Activated CD4-positive, alpha-beta T cell treated with anti-CD3 and anti-CD28 coated beads, Interleukin-10, Interleukin-2, amounts not matched to agents 100 ng/mL and 50 ng/mL, durations not matched to agents 16 hours and 8 hours (primary cell): ENCODE results near the gene HOXC6.

Experiments used
- DNase-seq: peaks from one replicate; pipeline ENCODE4 v3.0.0-alpha.2; 2020

HOXC6 gene

GRCh38 chr12:54002915-54003389 is 25.3 kb upstream of the HOXC6 start:
- DNase-seq, result no peak

GRCh38 chr12:54003625-54004024 is 24.6 kb upstream of the HOXC6 start:
- no peak for DNase-seq

DNA sequence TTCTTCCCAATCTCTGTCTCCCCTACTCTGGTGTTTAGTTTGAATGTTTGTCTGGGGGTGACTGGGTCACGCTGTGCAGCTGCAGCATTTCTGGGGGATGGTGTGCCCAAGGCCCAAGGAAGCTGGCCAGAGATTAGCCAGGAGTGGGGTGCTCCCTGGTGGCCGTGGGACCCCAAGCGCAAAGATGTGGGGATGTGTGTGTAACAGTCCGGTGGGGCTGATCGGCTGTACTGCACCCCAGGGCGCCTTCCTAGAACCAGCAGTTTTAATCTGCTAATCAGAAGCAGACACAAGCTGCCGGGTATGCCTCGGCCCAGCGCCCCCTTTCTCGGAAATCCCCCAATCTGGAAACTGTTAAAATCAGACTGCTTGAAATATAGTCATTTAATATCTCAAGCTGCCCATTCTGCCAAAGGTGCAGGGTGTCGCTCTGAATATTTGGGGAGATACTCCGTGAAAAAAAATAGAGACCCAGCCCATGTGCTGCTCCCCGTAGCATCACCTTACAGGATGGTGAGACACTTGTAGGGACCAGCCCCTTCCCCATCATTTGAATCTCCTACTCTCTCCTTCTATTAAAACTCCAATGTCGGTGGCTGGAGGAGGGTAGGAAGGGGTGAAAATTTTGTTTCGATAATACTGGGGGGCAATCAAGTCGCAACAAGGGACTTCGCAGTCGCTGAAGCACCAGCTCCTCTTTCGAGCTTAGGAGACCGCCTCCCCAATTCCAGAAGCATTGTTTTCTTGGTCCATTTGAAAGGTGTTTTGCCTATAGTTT is 24.0 kb upstream of the HOXC6 start:
- DNase-seq, result no peak

GRCh38 chr12:54004841-54005530 is 23.3 kb upstream of the HOXC6 start:
- DNase-seq, result no peak

DNA sequence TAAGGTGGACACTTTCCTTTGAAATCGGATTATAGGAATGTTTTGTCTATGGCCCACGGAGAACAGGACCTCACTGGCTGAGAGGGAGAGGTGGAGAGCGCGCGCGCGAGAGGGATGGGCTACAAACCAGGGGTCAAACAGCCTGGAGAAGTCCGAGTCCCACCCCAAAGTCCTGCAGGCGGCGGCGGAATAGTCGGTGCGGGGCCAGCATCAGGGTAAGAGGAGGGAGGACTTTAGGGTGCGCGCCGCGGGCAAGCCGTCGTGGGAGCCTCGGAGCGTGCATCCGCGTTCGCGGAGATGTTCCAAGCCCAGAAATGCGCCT is 22.7 kb upstream of the HOXC6 start:
- DNase-seq, result no peak

DNA sequence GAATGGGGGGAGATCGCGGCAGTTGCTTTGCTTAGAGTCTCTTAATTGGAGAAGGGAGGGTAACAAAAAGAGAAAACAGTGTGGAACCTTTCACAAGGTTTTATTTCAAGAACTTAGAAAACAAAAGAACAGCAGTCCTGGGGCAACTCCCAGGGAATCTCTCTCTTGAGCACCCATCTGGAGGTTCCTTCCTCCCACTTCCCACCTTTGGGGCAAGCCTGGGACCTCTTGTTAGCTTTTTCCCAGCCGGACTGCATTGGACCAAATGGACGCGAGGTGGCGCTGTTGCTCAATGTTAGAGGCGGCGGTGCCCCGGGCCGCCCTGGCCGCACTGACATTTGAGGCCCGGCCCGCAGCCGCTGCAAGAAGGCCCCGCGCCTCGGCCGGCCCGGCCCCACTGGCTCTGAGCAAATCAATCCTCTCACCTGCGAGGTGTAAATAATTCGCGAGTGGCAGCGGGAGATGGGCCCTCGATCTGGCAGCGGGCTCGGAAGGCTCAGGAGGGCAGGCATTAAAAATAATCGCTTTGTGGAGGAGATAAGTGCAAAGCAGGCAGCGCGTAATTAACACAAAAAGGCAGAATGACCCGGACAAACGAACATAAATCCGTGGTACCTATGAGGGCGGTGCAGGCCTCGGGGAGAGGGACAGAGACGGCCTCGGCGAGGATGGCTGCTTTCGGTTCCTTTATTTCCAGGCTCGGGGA is 22.2 kb upstream of the HOXC6 start:
- DNase-seq, result peak; percentile 85

GRCh38 chr12:54006559-54007220 is 21.6 kb upstream of the HOXC6 start:
- no peak for DNase-seq

DNA sequence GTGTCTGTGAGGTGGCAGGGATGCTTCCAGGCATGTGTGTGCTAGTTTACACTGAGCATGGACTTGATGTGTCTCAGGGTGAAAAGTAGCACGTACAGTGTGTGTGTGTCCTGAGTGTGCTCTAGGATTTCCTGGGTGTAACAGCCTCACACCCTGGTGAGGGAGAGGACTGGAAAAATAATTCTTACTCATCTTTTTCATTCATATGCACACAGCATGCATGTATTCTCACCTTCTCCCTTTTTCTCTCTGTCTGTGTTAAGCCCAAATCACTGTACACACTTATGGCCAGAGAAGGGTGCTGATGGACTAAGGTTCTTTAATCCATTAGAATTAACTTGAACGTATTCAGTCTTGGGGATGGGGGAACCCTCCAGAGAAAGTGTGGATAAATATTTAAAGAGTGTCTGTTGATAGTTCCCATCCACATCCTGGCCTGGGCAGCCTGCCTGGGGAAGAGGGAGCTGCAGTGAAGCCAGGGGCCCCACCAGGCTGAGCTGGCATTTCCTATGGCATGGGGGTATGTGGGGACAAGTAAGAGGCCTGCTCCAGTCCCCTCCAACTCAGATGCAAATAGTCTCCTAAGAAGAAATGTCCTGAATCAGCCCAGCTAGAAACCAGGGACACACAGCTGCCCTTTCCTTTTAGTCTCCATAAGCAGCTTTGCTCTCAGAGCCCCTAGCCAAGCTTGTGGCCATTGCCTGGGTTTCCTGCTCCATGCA is 20.5 kb upstream of the HOXC6 start:
- no peak for DNase-seq

DNA sequence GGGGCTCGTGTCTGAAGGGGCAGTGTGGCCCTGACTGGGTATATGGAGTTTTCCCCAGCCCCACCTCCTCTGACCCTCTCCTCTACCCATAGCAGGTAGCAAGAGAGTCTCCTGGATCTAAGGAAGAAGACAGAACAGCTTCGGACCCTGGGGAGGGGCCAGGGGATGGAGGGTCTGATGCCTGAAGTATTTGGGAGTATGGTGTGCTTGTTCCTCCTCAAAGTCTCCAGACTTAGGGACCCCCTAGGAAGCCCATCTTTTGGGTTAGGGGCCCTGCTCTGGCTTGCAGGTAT is 20.0 kb upstream of the HOXC6 start:
- DNase-seq, result no peak

DNA sequence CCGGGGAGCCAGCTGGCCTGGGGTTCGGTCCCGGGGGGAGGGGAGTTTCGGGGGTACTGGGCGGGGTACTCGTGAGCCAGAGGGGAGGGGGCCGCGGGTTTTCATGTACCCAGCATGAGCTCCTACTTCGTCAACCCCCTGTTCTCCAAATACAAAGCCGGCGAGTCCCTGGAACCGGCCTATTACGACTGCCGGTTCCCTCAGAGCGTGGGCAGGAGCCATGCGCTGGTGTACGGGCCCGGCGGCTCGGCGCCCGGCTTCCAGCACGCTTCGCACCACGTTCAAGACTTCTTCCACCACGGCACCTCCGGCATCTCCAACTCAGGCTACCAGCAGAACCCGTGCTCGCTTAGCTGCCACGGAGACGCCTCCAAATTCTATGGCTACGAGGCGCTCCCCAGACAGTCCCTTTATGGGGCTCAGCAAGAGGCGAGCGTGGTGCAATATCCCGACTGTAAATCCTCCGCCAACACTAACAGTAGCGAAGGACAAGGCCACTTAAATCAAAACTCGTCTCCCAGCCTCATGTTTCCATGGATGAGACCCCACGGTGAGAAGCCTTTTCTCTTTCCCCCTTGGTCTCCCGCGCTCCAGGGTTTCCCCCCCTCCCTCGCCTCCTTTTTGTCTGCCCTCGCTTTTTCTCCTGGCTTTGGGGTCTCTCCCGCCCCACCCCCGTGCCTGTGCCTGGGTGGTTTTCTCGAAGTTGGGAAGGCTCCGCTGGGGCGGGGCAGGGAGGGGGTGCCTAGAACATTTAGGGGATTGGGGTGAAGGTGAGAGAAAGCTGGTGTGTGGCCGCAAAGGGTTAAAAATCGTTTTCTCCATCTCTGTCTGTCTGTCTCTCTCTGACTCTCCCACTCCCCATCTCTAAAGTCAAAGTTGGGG is 18.8 kb upstream of the HOXC6 start:
- no peak for DNase-seq

DNA sequence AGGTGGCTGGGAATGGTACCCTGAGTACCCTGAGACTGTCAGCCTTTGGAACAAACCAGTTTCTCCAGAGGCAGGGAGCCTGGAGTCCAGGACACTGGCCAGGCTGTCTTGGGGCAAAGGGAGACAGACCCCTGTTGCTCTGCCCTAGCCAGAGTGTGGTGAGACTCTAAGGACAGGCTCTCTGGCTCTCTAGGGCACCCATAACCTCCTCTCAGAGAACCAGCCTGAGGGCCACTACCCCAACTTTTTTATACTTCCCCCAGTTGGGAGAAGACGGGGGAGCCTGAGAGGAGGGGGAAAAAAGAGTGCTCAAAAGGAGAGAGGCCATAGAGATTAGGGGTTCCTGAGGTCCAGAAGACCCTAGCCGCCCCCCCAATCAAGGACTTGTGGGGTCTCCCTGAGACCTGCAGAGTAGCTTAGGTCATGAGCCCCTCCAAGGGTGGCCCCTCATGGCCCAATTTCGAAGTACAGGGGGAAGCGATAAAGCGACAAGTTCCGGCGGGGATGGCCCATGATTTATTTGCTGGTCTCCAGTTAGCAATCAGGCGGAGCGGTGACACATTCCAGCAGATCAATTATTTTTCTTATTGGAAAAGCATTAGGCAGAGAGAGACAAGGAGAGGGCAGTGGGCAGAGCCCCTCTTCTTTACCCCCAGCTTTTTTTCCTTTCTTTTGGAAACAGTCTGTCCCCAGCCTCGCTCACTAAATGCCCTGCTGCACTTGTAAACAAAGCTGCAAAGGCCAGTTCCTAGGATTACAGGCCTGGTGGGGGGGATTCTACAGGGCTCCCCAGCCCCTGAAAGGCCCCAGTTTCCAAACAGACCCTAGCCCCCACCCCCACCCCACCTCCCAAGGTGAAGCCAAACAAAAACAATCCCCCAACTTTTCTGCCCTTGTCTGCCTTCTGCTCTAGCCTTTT is 17.9 kb upstream of the HOXC6 start:
- DNase-seq, result no peak

- DNase-seq, result no peak
These were observed 17.1 kb upstream of the HOXC6 start for GRCh38 chr12:54010972-54011664.

GRCh38 chr12:54011665-54012532 is 16.3 kb upstream of the HOXC6 start:
- DNase-seq, result no peak

GRCh38 chr12:54012631-54013409 is 15.4 kb upstream of the HOXC6 start:
- no peak for DNase-seq

GRCh38 chr12:54014377-54015017 is 13.7 kb upstream of the HOXC6 start:
- no peak for DNase-seq

DNA sequence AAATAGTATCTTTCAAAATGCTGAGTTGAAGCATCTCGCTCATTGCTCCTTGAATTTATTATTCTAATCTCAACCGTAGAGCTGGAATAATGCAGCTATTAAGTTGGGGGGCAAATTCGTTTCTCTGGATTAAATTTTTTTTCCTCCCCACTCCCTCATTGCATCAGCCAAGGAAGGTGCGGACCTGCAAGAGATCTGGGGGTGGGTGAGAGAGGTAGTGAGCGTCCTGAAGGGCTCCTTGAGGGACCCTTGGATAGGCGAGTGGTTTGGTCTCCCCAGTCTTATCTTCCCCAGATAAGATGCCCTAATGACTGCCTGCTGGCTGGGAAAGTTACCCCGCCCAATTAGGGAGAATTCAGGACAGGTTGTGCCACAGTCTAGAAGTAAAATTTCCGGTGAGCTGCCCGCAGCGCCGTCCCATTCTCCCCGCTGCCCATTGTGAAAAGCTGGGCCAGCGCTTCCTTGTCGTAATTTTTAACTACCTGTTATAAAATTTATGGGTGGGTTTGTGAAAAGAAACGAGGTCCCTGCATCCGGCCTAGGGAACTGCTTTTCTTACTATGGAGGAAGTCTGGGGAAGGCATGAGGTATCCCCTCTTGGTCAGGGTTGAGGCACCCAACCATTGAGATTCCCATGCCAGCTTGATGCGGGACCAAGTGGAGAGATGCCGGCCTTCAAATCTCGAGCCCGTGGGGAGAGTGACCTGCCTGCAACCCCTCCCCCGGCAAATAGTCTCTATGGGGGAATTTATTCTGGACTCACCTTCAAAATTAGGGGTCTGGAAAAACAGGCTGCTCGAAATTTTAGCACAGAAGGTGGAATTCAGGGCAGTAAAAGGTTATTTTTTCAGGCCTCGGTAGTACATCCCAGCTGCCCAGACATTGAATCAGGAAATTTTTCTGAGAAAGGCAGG is 13.0 kb upstream of the HOXC6 start:
- no peak for DNase-seq

GRCh38 chr12:54016051-54016450 is 12.2 kb upstream of the HOXC6 start:
- DNase-seq, result no peak
